ENCODE data around the gene SHTN1.

Gene SHTN1

GRCh38 chr10:116984202-116984990 lies 20.6 kb downstream of the SHTN1 start:
- DNase-seq (ENCODE audit: low spot score) = no peak

GRCh38 chr10:116980041-116980440 lies 24.9 kb downstream of the SHTN1 start:
- no peak for DNase-seq (ENCODE audit: low spot score)

- DNase-seq (ENCODE audit: low spot score) = no peak
Observed at GRCh38 chr10:116978901-116979300, 26.1 kb downstream of the SHTN1 start.

GRCh38 chr10:116974456-116975005 lies 30.5 kb downstream of the SHTN1 start:
- DNase-seq (ENCODE audit: low spot score) = peak; percentile 29

- no peak for DNase-seq (ENCODE audit: low spot score)
Observed at GRCh38 chr10:116973946-116974455, 31.0 kb downstream of the SHTN1 start.

- no peak for DNase-seq (ENCODE audit: low spot score)
Observed at GRCh38 chr10:116973371-116973905, 31.5 kb downstream of the SHTN1 start.

- no peak for DNase-seq (ENCODE audit: low spot score)
Observed at GRCh38 chr10:116972131-116972530, 32.9 kb downstream of the SHTN1 start.

- DNase-seq (ENCODE audit: low spot score) = no peak
Observed at GRCh38 chr10:116970050-116970449, 34.9 kb downstream of the SHTN1 start.

- DNase-seq (ENCODE audit: low spot score) = no peak
Observed at GRCh38 chr10:116968331-116968730, 36.7 kb downstream of the SHTN1 start.

GRCh38 chr10:116961406-116962251 lies 43.4 kb downstream of the SHTN1 start:
- no peak for DNase-seq (ENCODE audit: low spot score)

GRCh38 chr10:116960066-116960776 lies 44.8 kb downstream of the SHTN1 start:
- no peak for DNase-seq (ENCODE audit: low spot score)

- no peak for DNase-seq (ENCODE audit: low spot score)
Observed at GRCh38 chr10:116952729-116953128, 52.3 kb downstream of the SHTN1 start.

- DNase-seq (ENCODE audit: low spot score) = no peak
Observed at GRCh38 chr10:116948530-116948870, 56.5 kb downstream of the SHTN1 start.

GRCh38 chr10:116947841-116948529 lies 57.0 kb downstream of the SHTN1 start:
- no peak for DNase-seq (ENCODE audit: low spot score)

GRCh38 chr10:116944911-116945310 lies 60.1 kb downstream of the SHTN1 start:
- no peak for DNase-seq (ENCODE audit: low spot score)

- no peak for DNase-seq (ENCODE audit: low spot score)
Observed at GRCh38 chr10:116931806-116932205, 73.2 kb downstream of the SHTN1 start.

GRCh38 chr10:116926426-116926825 lies 78.6 kb downstream of the SHTN1 start:
- no peak for DNase-seq (ENCODE audit: low spot score)

GRCh38 chr10:116925056-116925455 lies 79.9 kb downstream of the SHTN1 start:
- DNase-seq (ENCODE audit: low spot score) = no peak

- DNase-seq (ENCODE audit: low spot score) = no peak
Observed at GRCh38 chr10:116919706-116920105, 85.3 kb downstream of the SHTN1 start.

GRCh38 chr10:116919164-116919563 lies 85.8 kb downstream of the SHTN1 start:
- DNase-seq (ENCODE audit: low spot score) = no peak

GRCh38 chr10:116918583-116918982 lies 86.4 kb downstream of the SHTN1 start:
- no peak for DNase-seq (ENCODE audit: low spot score)

Measured in AG08396 (cell line).